Panc1 (cell line): ENCODE results near the gene HPCAL1. TPM values are rescaled to one million over a fixed set of nuclear protein-coding genes. Genes with fewer than 3 reads are reported as not detected.

Experiments used
- ATAC-seq: fragments of 200-7000 bp; cut with Tn5 transposase; 2 replicates; pipeline ENCODE4 v1.9.1; 2020; ENCODE audit warnings: mild to moderate bottlenecking, moderate library complexity
- BruUV-seq: library from RNA; stranded (reverse); fragments of 400-500 nt; replicated peaks from 2 replicates; lab custom pipeline; 2021; lab: Mats Ljungman, UMichigan
- CTCF ChIA-PET: fragments of 300-600 bp; sonication (Branson Sonifier 250); formaldehyde crosslinking; loops from one replicate; lab custom pipeline; 2022; ENCODE audit warnings: antibody characterized with exemption; lab: Charles Lee
- POLR2A ChIA-PET: fragments of 300-600 bp; sonication (Branson Sonifier 250); formaldehyde crosslinking; loops from one replicate; lab custom pipeline; 2022; ENCODE audit warnings: antibody characterized with exemption; lab: Charles Lee
- DNase-seq: peaks from one replicate; pipeline ENCODE4 v3.0.0-alpha.2; 2010; ENCODE audit warnings: low read depth, low spot score
- H3K27ac ChIP-seq: 2 replicates; pipeline ENCODE4 v1.5.1; 2011; ENCODE audit warnings: mild to moderate bottlenecking, low read length, inconsistent platforms
- H3K27me3 ChIP-seq: fragments of 200-500 bp; sonication (Bioruptor generic); 2 replicates; pipeline ENCODE4 v1.6.0; 2014; ENCODE audit warnings: low read length, inconsistent platforms; ENCODE audit not compliant: control insufficient read depth, insufficient read depth
- H3K36me3 ChIP-seq: fragments of 200-500 bp; sonication (Bioruptor generic); 2 replicates; pipeline ENCODE4 v1.5.1; 2014; ENCODE audit warnings: inconsistent platforms, mild to moderate bottlenecking, low read length, moderate library complexity; ENCODE audit not compliant: control insufficient read depth, insufficient read depth
- H3K4me1 ChIP-seq: 2 replicates; pipeline ENCODE4 v1.5.1; 2011; ENCODE audit warnings: inconsistent platforms, mild to moderate bottlenecking, low read length, moderate library complexity; ENCODE audit not compliant: control insufficient read depth, insufficient read depth
- H3K4me3 ChIP-seq, 2 experiments: 2 replicates each; pipeline ENCODE4 v1.5.1; 2011 to 2012; ENCODE audit warnings: low read depth in 2 of 2, low read length in 2 of 2, mild to moderate bottlenecking in 2 of 2, inconsistent platforms in 1 of 2, moderate library complexity in 1 of 2
- H3K9me3 ChIP-seq: fragments of 200-500 bp; sonication (Bioruptor generic); 2 replicates; pipeline ENCODE4 v1.5.1; 2014; ENCODE audit warnings: low read depth, mild to moderate bottlenecking, inconsistent platforms, low read length, moderate library complexity; ENCODE audit not compliant: control insufficient read depth, insufficient read depth
- POLR2AphosphoS5 ChIP-seq: IDR thresholded peaks from 2 replicates; pipeline ENCODE4 v1.6.1; 2012; ENCODE audit warnings: mild to moderate bottlenecking, low read depth, low read length, moderate library complexity
- SIN3A ChIP-seq: IDR thresholded peaks from 2 replicates; pipeline ENCODE4 v1.6.1; 2012; ENCODE audit warnings: low read depth, mild to moderate bottlenecking, low read length, moderate library complexity, borderline replicate concordance; ENCODE audit not compliant: insufficient read depth
- TCF7L2 ChIP-seq: IDR thresholded peaks from 2 replicates; pipeline ENCODE4 v1.6.1; 2011; ENCODE audit warnings: mild to moderate bottlenecking, low read depth, low read length, inconsistent platforms
- in situ Hi-C: cut with HindIII; loops from 2 replicates; pipeline ENCODE4 v1.10.0; 2016; ENCODE audit warnings: low sequenced_read_pairs, low pct_unique_long_range_greater_than_20kb
- intact Hi-C: fragments of 100-400 bp; cut with micrococcal nuclease; formaldehyde crosslinking; loops from one replicate; pipeline ENCODE4 v1.10.0; 2022; ENCODE audit not compliant: unreplicated experiment
- total RNA-seq: library from RNA; stranded (reverse); gene quantifications from one replicate; pipeline ENCODE4 v1.2.1, GENCODE V29; 2021; ENCODE audit not compliant: unreplicated experiment
- TF ChIP-seq, protein P1 (sequence below), 2 experiments: IDR thresholded peaks; 2 replicates each; pipeline ENCODE4 v1.6.1; 2011 to 2012; ENCODE audit warnings: low read depth in 2 of 2, control low read depth in 1 of 2, low read length in 1 of 2, mild to moderate bottlenecking in 1 of 2, moderate library complexity in 1 of 2; ENCODE audit not compliant: insufficient read depth in 1 of 2
- TF ChIP-seq, protein P2 (sequence below): fragments of 450-650 bp; IDR thresholded peaks from 2 replicates; pipeline ENCODE4 v1.5.1; 2017; ENCODE audit warnings: mild to moderate bottlenecking

The HPCAL1 gene
- total RNA-seq, 1 experiment from 2014 or later, result 234 TPM

- TF ChIP-seq, protein P1, sequence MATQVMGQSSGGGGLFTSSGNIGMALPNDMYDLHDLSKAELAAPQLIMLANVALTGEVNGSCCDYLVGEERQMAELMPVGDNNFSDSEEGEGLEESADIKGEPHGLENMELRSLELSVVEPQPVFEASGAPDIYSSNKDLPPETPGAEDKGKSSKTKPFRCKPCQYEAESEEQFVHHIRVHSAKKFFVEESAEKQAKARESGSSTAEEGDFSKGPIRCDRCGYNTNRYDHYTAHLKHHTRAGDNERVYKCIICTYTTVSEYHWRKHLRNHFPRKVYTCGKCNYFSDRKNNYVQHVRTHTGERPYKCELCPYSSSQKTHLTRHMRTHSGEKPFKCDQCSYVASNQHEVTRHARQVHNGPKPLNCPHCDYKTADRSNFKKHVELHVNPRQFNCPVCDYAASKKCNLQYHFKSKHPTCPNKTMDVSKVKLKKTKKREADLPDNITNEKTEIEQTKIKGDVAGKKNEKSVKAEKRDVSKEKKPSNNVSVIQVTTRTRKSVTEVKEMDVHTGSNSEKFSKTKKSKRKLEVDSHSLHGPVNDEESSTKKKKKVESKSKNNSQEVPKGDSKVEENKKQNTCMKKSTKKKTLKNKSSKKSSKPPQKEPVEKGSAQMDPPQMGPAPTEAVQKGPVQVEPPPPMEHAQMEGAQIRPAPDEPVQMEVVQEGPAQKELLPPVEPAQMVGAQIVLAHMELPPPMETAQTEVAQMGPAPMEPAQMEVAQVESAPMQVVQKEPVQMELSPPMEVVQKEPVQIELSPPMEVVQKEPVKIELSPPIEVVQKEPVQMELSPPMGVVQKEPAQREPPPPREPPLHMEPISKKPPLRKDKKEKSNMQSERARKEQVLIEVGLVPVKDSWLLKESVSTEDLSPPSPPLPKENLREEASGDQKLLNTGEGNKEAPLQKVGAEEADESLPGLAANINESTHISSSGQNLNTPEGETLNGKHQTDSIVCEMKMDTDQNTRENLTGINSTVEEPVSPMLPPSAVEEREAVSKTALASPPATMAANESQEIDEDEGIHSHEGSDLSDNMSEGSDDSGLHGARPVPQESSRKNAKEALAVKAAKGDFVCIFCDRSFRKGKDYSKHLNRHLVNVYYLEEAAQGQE (IDR thresholded peaks at IDR 0.05; ENCODE audit: insufficient read depth in 1 of 2, low read depth in 2 of 2, low read length in 1 of 2), result no peak
- TF ChIP-seq TCF7L2 (no peak), SIN3A (no peak), POLR2AphosphoS5 (no peak)
- TF ChIP-seq, protein P2, sequence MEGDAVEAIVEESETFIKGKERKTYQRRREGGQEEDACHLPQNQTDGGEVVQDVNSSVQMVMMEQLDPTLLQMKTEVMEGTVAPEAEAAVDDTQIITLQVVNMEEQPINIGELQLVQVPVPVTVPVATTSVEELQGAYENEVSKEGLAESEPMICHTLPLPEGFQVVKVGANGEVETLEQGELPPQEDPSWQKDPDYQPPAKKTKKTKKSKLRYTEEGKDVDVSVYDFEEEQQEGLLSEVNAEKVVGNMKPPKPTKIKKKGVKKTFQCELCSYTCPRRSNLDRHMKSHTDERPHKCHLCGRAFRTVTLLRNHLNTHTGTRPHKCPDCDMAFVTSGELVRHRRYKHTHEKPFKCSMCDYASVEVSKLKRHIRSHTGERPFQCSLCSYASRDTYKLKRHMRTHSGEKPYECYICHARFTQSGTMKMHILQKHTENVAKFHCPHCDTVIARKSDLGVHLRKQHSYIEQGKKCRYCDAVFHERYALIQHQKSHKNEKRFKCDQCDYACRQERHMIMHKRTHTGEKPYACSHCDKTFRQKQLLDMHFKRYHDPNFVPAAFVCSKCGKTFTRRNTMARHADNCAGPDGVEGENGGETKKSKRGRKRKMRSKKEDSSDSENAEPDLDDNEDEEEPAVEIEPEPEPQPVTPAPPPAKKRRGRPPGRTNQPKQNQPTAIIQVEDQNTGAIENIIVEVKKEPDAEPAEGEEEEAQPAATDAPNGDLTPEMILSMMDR, result no peak; the same call in 1 of the 2 replicates
- BruUV-seq, result no TSS peak
- ChIA-PET POLR2A (no interaction called here), CTCF (no interaction called here)
- DNase-seq (no peak), ATAC-seq (no peak)
- Histone ChIP-seq H3K4me1 (peaks cover 20% of the 10 kb centered on the region), H3K9me3 (no peaks in the 10 kb centered on the region), H3K27ac (no peak overlapping the region), H3K36me3 (no peaks in the 10 kb centered on the region), H3K27me3 (no peaks in the 10 kb centered on the region), H3K4me3 (no peak overlapping the region)
- in situ Hi-C loops (no loop called here), intact Hi-C loops (no loop called here)
These were observed 34.9 kb upstream of the HPCAL1 start for GRCh38 chr2:10267551-10268465.

- POLR2A ChIA-PET, result no interaction called here
- intact Hi-C loops, result no loop called here
- H3K27ac ChIP-seq, result no peak overlapping the region
- DNase-seq (no peak), ATAC-seq (no peak)
- CTCF ChIA-PET, result no interaction called here
- H3K4me3 ChIP-seq, result no peak overlapping the region
- BruUV-seq, result no TSS peak
- TF ChIP-seq, protein P1 (IDR thresholded peaks at IDR 0.05; ENCODE audit: insufficient read depth in 1 of 2, low read depth in 2 of 2, low read length in 1 of 2), result no peak
- TF ChIP-seq SIN3A, result no peak
- TF ChIP-seq, protein P2, result no peak
- TF ChIP-seq TCF7L2, result no peak
- TF ChIP-seq POLR2AphosphoS5, result no peak
- H3K36me3 ChIP-seq, result no peaks in the 10 kb centered on the region
- no peaks in the 10 kb centered on the region for H3K27me3 ChIP-seq
- in situ Hi-C loops, result no loop called here
- no peaks in the 10 kb centered on the region for H3K9me3 ChIP-seq
- H3K4me1 ChIP-seq, result peaks cover 20% of the 10 kb centered on the region
These were observed 33.4 kb upstream of the HPCAL1 start for GRCh38 chr2:10269291-10269690.
